Measurements from ENCODE around the gene TSHZ1. TPM values are rescaled to one million over a fixed set of nuclear protein-coding genes. Genes with fewer than 3 reads are reported as not detected.

Gene TSHZ1
- total and polyA plus RNA-seq, 4 donors, result 4.2 to 6.6 (median 5.6) TPM

GRCh38 chr18:75309564-75309963 lies 99.0 kb downstream of the TSHZ1 start:
- WGBS, result 94% methylated on average over 8 of the region's 8 CpGs
- H3K4me3 ChIP-seq (ENCODE audit: low read depth in 1 of 3, low read length in 3 of 3), result no peak overlapping the region
- TF ChIP-seq RXRA (IDR thresholded peaks at IDR 0.05) (no peak), CTCF (IDR thresholded peaks at IDR 0.05; ENCODE audit: low read depth, low read length, missing input control) (no peak), HNF4G (IDR thresholded peaks at IDR 0.05) (no peak), GABPA (IDR thresholded peaks at IDR 0.05 in 1 of 2, conservative IDR thresholded peaks at IDR 0.05 in 1 of 2) (no peak), ZBTB33 (IDR thresholded peaks at IDR 0.05) (no peak), EGR1 (IDR thresholded peaks at IDR 0.05; ENCODE audit: low read depth in 2 of 2) (no peak), HNF4A (conservative IDR thresholded peaks at IDR 0.05) (no peak), FOXA1 (IDR thresholded peaks at IDR 0.05) (no peak), SP1 (IDR thresholded peaks at IDR 0.05) (no peak), RAD21 (IDR thresholded peaks at IDR 0.05) (no peak), NR2F2 (IDR thresholded peaks at IDR 0.05) (no peak), JUND (IDR thresholded peaks at IDR 0.05) (no peak), YY1 (IDR thresholded peaks at IDR 0.05) (no peak), REST (IDR thresholded peaks at IDR 0.05) (no peak), ATF3 (IDR thresholded peaks at IDR 0.05) (no peak), FOXA2 (IDR thresholded peaks at IDR 0.05) (no peak), TAF1 (conservative IDR thresholded peaks at IDR 0.05) (no peak), MAX (IDR thresholded peaks at IDR 0.05) (no peak)

More at GRCh38 chr18:75309564-75309963, 99.0 kb downstream of the TSHZ1 start:
- Histone ChIP-seq H3K9me3 (ENCODE audit: control insufficient read depth in 4 of 4, low read length in 3 of 4) (peaks cover 0 to 2% (median 0%) of the 10 kb centered on the region in 4 donors), H3K27ac (ENCODE audit: low read depth in 1 of 2, low read length in 2 of 2) (no peak overlapping the region), H3K27me3 (ENCODE audit: control insufficient read depth in 4 of 4, insufficient read depth in 4 of 4, low read length in 3 of 4) (no peaks in the 10 kb centered on the region), H3K9ac (ENCODE audit: low read depth in 1 of 2, low read length in 2 of 2) (no peak overlapping the region), H3K4me1 (ENCODE audit: control insufficient read depth in 4 of 4, insufficient read depth in 4 of 4, low read length in 3 of 4) (peaks cover 0 to 7% (median under 1%) of the 10 kb centered on the region in 4 donors), H3K36me3 (ENCODE audit: control insufficient read depth in 4 of 4, insufficient read depth in 3 of 4, low read depth in 1 of 4, low read length in 3 of 4) (no peaks in the 10 kb centered on the region)
- no peak for DNase-seq (ENCODE audit: low spot score)
